NCI-H446 treated with DMSO at 0.1 percent for 48 hours (cell line): Measurements from ENCODE around the gene DDX1.

ENCODE experiments used
- DNase-seq: peaks from one replicate; lab custom pipeline; 2025; lab: John Stamatoyannopoulos, UW

Gene DDX1

GRCh38 chr2:15646661-15647060, 55.0 kb downstream of the DDX1 start:
- DNase-seq, result no peak

DNA sequence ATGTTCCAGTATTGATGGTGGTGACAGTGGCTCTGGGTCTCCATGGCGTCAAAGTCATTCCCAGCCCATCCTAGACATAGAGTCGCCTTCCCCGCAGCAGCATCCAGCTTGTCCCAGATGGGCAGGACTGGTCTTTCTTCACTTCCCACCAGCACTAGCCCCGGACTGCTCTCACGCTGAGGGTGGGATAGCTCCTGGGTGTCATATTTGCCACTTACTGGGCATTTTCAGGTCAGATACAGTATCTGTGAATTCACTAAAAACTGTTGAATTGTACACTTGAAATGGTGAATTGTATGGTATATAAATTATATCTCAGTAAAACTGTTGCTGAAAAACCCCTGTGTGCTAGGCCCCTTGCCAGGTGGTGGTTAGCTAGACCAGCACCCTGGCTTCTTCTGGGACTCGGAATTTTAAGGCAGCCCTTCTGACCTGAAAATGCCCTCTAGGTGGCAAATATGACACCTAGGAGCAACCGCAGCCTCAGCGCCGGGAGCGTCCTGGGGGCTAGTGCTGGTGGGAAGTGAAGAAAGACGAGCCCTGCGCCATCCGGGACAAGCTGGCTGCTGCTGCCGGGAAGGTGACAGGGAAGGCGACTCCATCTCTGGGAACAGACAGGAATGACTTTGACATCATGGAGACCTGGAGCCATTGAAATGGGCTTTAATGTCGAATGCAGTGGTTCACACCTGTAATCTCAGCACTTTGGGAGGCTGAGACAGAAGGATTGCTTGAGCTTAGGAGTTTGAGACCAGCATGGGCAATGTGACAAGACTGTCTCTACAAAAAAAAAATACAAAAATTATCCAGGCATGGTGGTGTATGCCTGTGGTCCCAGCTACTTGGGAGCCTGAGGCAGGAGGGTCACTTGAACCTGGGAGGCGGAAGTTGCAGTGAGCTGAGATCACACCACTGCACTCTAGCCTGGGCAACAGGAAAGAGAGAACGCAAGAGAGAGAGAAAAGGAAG, 56.2 kb downstream of the DDX1 start:
- DNase-seq, result no peak

DNA sequence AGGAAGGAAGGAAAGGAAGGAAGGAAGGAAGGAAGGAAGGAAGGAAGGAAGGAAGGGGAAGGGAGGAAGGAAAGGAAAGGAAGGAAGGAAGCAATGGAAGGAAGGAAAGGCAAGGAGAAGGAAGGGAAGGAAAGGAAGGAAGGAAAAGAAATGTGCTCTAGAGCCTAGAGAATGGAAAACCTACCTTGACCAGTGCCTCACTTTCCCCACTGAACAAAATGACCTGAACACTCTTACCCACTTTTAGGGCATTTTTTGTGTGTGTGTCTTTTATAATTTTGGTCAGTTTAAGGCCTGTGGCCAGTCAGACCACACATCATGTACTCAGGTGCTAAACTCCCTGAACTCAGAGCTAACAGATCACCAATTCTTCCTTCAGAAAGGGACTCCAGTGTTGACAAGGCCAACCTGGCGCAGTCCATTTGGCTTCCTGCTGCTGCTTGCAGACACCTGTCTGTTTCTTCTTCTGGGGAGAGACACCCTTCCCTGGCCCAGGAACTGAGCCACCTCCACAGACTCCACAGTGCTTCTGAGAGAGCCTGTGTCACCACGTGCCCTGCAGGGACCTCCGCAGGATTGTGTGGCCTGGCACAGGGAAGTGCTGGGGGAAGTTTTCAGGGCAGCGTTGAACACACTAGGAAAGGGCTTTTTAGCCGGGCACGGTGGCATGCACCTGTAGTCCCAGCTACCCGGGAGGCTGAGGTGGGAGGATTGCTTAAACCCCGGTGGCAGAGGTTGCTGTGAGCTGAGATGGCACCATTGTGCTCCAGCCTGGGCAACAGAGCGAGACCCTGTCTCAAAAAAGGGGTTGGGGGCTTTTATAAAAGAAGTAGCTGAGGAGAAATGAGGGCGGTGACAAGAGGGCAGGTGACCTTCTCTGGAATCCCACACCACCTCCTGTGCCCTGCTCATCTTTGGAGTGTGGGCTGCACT, 57.2 kb downstream of the DDX1 start:
- DNase-seq, result no peak

DNA sequence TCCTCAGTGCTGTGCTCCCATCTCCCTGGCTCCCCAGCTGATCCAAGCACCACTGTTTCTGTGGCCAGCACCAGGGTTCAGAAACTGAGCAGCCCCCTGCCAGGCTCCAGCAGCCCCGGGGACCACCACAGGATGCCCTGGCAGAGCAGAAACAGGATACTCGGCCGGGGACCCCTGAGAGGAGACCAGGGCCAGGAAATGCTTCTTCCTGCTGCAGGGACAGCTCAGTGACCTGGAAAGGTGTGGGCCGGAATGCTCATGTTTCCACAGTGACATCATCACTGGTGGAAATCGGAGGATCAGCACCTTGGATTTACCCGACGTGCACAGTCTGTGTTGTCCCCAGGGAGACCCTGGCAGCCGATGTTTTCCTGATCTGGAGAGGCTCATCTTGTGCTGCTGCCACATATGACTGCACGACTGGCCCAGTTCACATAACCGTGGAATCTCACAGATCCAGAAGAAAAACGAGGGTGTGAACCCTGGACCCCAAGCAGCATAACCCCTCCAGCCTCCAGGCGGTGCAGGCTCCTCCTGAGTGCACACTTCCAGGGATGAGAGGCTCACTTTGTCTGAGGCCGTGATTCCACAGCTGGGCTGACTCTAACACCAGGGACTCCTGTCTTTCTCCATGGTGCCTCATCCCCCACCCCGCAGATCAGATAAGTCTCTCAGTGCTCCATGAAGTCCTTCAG, 58.0 kb downstream of the DDX1 start:
- no peak for DNase-seq

- DNase-seq, result no peak
Measured at GRCh38 chr2:15650616-15651366, 59.1 kb downstream of the DDX1 start.

DNA sequence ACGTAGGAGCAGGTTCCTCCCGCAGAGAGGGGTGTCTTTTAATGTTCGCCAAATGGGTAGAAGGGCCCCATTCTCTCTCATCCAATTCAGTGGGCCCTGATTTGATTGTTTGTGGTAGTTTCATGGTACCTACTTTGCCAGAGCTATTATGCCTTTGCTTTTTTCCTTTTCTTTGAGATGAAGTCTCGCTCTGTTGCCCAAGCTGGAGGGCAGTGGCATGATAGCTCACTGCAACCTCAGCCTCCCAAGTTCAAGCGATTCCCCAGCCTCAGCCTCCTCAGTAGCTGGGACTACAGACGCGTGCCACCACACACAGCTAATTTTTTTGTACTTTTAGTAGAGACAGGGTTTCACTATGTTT, 59.7 kb downstream of the DDX1 start:
- DNase-seq, result no peak

- no peak for DNase-seq
Measured at GRCh38 chr2:15652252-15652651, 60.6 kb downstream of the DDX1 start.

DNA sequence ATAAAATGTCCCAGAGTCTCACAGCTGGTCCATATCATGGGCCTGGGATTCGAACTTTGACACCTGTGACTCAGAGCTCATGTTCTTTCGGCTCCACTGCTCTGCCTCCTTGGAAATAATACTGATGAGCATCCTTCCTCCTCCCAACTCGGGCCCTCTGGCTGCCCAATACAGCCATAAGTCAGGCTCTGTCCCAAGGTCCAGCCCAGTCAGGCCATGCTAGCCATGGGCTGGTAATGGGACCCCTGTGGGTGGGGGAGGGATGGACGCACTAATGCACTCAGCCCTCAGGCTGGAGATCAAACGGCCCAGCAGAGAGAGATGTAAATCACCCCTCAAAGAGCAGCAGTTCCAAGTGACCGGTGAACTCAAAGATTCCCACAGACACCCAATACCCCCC, 61.1 kb downstream of the DDX1 start:
- DNase-seq, result no peak

DNA sequence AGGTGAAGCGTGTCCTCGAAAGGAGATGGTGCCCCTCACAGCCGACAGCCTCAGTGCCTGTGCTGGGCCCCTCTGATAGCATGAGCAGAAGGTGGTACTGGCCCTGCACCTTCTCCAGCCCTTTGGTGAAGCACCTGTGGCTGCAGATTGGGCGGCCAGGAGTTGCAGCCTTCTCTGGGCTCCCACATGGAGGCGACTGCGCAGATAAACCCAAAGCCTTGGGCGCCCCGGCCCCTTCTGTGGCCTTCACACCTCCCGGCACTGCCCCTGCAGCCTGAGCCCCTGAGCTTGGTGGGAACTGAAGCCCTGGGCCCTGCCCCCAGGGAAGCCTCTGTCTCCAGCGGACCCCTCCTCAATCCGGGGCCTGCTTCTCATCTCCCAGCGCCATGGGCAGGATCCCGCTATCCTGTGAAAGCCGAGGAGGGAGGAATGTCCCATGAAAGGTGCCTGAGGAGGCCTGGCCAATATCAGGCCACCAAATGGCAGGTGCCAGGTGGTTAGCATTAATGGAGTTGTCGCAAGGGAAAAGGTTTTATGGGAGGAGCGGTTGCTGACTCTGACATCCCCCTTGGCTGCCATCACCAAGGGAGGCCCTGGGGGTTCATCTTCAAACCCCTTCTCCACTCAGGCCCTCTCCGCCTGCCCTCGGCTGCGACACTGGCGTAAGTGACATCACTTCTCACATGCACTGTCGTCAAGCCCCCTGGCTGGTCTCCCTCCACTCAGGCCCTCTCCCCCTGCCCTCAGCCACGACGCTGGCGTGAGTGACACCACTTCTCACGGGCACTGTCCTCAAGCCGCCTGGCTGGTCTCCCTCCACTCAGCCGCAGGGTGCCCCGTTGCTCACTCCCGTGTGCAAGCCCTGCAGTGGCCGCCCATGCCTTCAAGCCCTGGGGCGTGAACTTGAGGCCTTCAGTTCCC, 62.4 kb downstream of the DDX1 start:
- no peak for DNase-seq

DNA sequence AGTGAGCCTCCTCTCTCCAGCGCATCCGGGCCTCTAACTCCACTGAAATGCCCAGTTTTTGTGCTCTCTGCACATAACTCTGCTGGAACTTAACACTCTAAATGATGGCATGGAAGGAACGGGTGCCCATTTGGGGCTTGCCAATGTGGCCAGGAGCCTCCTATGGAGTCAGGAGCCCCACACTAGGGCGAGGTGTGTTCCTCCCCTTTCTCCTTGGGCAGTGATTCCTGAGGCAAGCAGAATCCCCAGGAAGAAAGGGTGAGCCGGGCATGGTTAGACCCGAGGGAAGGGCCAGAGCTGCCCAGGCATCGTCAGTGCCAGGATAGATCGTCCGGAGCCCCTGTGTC, 63.0 kb downstream of the DDX1 start:
- DNase-seq, result no peak

- DNase-seq, result no peak
Measured at GRCh38 chr2:15655123-15655887, 63.6 kb downstream of the DDX1 start.

- DNase-seq, result no peak
Measured at GRCh38 chr2:15656090-15656489, 64.4 kb downstream of the DDX1 start.

DNA sequence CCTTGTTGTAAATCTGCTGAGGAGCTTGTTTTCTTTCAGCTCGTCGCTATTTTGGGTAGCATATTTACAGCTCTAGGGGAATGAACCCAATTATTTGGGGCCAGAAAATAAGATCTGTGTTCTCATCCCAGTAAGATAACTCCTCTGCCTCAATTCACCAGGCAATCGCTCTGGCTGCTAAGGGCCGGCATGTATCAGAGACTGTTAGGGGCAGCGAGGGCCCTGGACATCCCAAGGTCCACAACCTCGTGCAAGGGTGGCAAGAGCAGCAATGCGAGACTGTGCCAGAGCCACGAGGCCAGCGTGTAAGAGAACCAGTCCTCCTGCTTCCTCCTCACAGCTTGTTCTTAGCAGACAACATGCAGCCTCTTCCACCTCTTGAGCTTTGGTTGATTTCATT, 66.1 kb downstream of the DDX1 start:
- DNase-seq, result no peak

- DNase-seq, result no peak
Measured at GRCh38 chr2:15658911-15659310, 67.2 kb downstream of the DDX1 start.

DNA sequence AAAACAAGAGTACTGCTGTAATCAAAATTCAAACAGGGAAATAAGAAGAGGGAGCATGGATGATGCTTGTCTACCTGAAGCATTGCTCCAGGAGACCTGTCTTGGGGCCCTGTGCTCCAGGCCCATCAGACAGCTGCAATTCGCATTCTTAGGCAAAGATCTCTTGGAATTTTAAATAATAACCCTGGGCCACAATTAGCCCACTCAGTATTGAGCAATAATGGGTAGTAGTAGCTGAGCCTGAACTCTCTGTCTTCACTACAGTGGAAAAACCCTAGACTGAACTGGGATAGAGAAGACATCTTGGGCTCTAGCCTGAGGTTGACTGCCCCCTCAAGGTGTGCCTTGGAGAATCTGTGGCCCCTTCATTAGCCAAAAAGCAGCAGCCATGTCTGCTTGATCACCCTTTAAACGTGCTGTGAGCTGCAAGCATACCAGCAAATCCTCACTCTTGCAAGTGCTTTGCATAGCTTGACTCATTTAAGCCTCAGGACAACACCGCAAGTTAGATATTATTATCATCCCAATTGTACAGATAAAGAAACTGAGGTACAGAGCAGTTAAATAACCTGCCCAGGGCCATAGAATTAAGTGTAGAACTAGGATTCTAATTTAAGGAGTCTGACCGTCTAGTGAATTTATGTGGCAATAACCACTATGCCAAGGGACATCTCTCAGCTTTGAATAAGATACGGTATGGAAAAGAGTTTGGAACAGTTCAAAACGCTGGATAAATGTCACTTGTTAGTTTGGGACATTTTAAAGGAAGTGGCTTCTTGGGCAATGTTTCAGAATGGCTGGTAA, 69.0 kb downstream of the DDX1 start:
- no peak for DNase-seq

DNA sequence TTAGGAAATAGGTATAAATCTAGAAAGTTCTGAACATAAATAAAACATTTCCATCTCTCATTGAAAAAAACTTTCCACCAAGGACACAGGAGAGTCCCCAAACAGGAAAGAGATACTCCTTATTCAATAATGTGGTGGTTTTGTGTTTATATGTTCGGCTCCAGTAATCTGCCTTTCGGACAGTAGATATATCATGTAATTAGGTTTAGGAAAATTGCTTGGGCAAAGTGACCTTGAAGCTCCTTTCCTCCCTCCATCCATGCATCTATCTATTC, 69.6 kb downstream of the DDX1 start:
- no peak for DNase-seq

- DNase-seq, result no peak
Measured at GRCh38 chr2:15662026-15662425, 70.4 kb downstream of the DDX1 start.

DNA sequence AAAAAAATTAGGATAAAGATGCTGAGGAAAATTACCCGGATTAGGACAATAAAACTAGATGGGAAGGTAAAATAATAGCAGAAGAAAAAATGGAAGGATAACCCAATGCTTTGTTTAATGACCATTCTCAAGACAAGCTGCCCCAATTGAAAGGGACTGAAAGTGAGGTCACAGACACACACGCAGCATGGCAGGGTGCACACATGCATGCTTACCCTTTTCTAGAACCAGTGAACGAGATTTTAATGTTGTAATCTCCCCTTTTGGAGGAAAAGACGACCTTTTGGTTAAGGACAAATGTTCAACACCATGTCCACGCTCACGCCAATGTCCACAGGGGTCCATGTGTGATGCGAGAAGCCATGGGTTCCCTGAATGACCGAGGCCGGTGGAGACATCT, 70.9 kb downstream of the DDX1 start:
- DNase-seq, result no peak

- DNase-seq, result no peak
Measured at GRCh38 chr2:15663802-15664201, 72.1 kb downstream of the DDX1 start.
